Measurements from ENCODE around the gene TMEM176B.

TMEM176B gene

GRCh38 chr7:150846291-150847115 lies 46.3 kb upstream of the TMEM176B start:
- no peaks in the 10 kb centered on the region for H3K4me1 Mint-ChIP-seq
- no peak for TF ChIP-seq CTCF (IDR thresholded peaks at IDR 0.05)
- no peak overlapping the region for H3K27ac Mint-ChIP-seq
- peaks cover 26% of the 10 kb centered on the region for H3K27me3 Mint-ChIP-seq (ENCODE audit: low read depth, poor library complexity)
- DNase-seq: no peak
- no peaks in the 10 kb centered on the region for H3K36me3 Mint-ChIP-seq (ENCODE audit: low read depth)
- no peak overlapping the region for H3K4me3 Mint-ChIP-seq
- H3K9me3 Mint-ChIP-seq: no peaks in the 10 kb centered on the region

GRCh38 chr7:150845421-150845861 lies 45.3 kb upstream of the TMEM176B start:
- TF ChIP-seq CTCF (IDR thresholded peaks at IDR 0.05): no peak
- H3K4me1 Mint-ChIP-seq: no peaks in the 10 kb centered on the region
- no peak overlapping the region for H3K27ac Mint-ChIP-seq
- no peaks in the 10 kb centered on the region for H3K36me3 Mint-ChIP-seq (ENCODE audit: low read depth)
- no peaks in the 10 kb centered on the region for H3K9me3 Mint-ChIP-seq
- DNase-seq: no peak
- H3K27me3 Mint-ChIP-seq (ENCODE audit: low read depth, poor library complexity): peaks cover 18% of the 10 kb centered on the region
- H3K4me3 Mint-ChIP-seq: no peak overlapping the region

- no peak overlapping the region for H3K27ac Mint-ChIP-seq
- no peaks in the 10 kb centered on the region for H3K36me3 Mint-ChIP-seq (ENCODE audit: low read depth)
- H3K9me3 Mint-ChIP-seq: no peaks in the 10 kb centered on the region
- DNase-seq: no peak
- no peak for TF ChIP-seq CTCF (IDR thresholded peaks at IDR 0.05)
- peaks cover 6% of the 10 kb centered on the region for H3K4me1 Mint-ChIP-seq
- no peak overlapping the region for H3K4me3 Mint-ChIP-seq
- H3K27me3 Mint-ChIP-seq (ENCODE audit: low read depth, poor library complexity): peaks cover 22% of the 10 kb centered on the region
These were observed 42.6 kb upstream of the TMEM176B start for GRCh38 chr7:150842716-150843115.

- Mint-ChIP-seq H3K27ac (no peak overlapping the region), H3K27me3 (ENCODE audit: low read depth, poor library complexity) (peaks cover 26% of the 10 kb centered on the region), H3K9me3 (no peaks in the 10 kb centered on the region), H3K36me3 (ENCODE audit: low read depth) (no peaks in the 10 kb centered on the region), H3K4me3 (no peak overlapping the region), H3K4me1 (peaks cover 6% of the 10 kb centered on the region)
- DNase-seq: no peak
- TF ChIP-seq CTCF (IDR thresholded peaks at IDR 0.05): no peak
These were observed 41.9 kb upstream of the TMEM176B start for GRCh38 chr7:150842018-150842417.

GRCh38 chr7:150838965-150839650 lies 38.9 kb upstream of the TMEM176B start:
- DNase-seq: no peak
- Mint-ChIP-seq H3K36me3 (ENCODE audit: low read depth) (no peaks in the 10 kb centered on the region), H3K27ac (no peak overlapping the region), H3K9me3 (peaks cover 2% of the 10 kb centered on the region), H3K27me3 (ENCODE audit: low read depth, poor library complexity) (peaks cover 25% of the 10 kb centered on the region), H3K4me3 (no peak overlapping the region), H3K4me1 (peaks cover 6% of the 10 kb centered on the region)
- TF ChIP-seq CTCF (IDR thresholded peaks at IDR 0.05): no peak

Measured in nephron progenitor cell (in vitro differentiated cells).